ENCODE data around the gene TLCD4.

DNA sequence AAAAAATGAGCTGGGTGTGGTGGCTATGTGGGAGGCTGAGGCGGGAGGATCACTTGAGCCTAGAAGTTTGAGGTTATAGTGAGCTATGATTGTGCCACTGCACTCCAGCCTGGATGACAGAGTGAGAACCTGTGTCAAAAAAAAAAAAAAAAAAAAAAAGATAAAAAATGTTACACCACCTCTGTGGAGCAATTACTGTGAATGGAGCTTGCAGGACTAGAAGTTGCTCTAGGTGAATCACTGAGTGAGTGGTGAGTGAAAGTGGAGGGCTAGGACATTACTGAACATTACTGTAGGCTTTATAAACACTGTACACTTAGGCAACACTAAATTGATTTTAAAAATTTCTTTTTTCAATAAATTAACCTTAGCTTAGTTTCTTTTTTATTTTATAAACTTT is 21.9 kb downstream of the TLCD4 start:
- TF ChIP-seq, protein P1, sequence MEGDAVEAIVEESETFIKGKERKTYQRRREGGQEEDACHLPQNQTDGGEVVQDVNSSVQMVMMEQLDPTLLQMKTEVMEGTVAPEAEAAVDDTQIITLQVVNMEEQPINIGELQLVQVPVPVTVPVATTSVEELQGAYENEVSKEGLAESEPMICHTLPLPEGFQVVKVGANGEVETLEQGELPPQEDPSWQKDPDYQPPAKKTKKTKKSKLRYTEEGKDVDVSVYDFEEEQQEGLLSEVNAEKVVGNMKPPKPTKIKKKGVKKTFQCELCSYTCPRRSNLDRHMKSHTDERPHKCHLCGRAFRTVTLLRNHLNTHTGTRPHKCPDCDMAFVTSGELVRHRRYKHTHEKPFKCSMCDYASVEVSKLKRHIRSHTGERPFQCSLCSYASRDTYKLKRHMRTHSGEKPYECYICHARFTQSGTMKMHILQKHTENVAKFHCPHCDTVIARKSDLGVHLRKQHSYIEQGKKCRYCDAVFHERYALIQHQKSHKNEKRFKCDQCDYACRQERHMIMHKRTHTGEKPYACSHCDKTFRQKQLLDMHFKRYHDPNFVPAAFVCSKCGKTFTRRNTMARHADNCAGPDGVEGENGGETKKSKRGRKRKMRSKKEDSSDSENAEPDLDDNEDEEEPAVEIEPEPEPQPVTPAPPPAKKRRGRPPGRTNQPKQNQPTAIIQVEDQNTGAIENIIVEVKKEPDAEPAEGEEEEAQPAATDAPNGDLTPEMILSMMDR (IDR thresholded peaks at IDR 0.05 in 8 of 11, conservative IDR thresholded peaks at IDR 0.05 in 3 of 11), result no peak
- TF ChIP-seq POLR2A (IDR thresholded peaks at IDR 0.05), result no peak

Data from spleen (tissue), 7 donors.